Activated CD8-positive, alpha-beta memory T cell treated with anti-CD3 and anti-CD28 coated beads, Interleukin-2, amount 50 U/mL, for 4 hours (primary cell): ENCODE data around the gene NLRC5.
"Not testable (repeated sequence)": the region's sequence is repeated elsewhere in the genome, so short reads cannot be mapped to it uniquely, and the experiment has no call there.

ENCODE experiments used
- DNase-seq: peaks from one replicate; pipeline ENCODE4 v3.0.0-alpha.2; 2020

The NLRC5 gene

GRCh38 chr16:57109259-57110105, 120.1 kb downstream of the NLRC5 start:
- not testable (repeated sequence) for DNase-seq

GRCh38 chr16:57110937-57111336, 121.6 kb downstream of the NLRC5 start:
- DNase-seq = no peak

GRCh38 chr16:57111420-57111819, 122.1 kb downstream of the NLRC5 start:
- no peak for DNase-seq

GRCh38 chr16:57112403-57113041, 123.2 kb downstream of the NLRC5 start:
- DNase-seq = no peak

GRCh38 chr16:57113042-57113453, 123.7 kb downstream of the NLRC5 start:
- DNase-seq = no peak

GRCh38 chr16:57113664-57114063, 124.3 kb downstream of the NLRC5 start:
- DNase-seq = no peak

- DNase-seq = no peak
Measured at GRCh38 chr16:57115168-57115513, 125.8 kb downstream of the NLRC5 start.

GRCh38 chr16:57115514-57116182, 126.3 kb downstream of the NLRC5 start:
- no peak for DNase-seq

- no peak for DNase-seq
Measured at GRCh38 chr16:57118461-57119084, 129.2 kb downstream of the NLRC5 start.

GRCh38 chr16:57123216-57123973, 134.0 kb downstream of the NLRC5 start:
- no peak for DNase-seq

GRCh38 chr16:57123974-57124674, 134.8 kb downstream of the NLRC5 start:
- no peak for DNase-seq

- DNase-seq = no peak
Measured at GRCh38 chr16:57125376-57125775, 136.0 kb downstream of the NLRC5 start.

- DNase-seq = no peak
Measured at GRCh38 chr16:57125969-57126368, 136.6 kb downstream of the NLRC5 start.

- DNase-seq = no peak
Measured at GRCh38 chr16:57126411-57126810, 137.1 kb downstream of the NLRC5 start.

GRCh38 chr16:57127037-57127763, 137.8 kb downstream of the NLRC5 start:
- DNase-seq = no peak

- DNase-seq = no peak
Measured at GRCh38 chr16:57127836-57128235, 138.5 kb downstream of the NLRC5 start.

- peak; percentile 61 for DNase-seq
Measured at GRCh38 chr16:57128771-57129389, 139.5 kb downstream of the NLRC5 start.

GRCh38 chr16:57130950-57131321, 141.6 kb downstream of the NLRC5 start:
- no peak for DNase-seq

GRCh38 chr16:57131351-57131970, 142.1 kb downstream of the NLRC5 start:
- no peak for DNase-seq

- DNase-seq = no peak
Measured at GRCh38 chr16:57132470-57132869, 143.1 kb downstream of the NLRC5 start.
